H9 (cell line): ENCODE results near the gene UTS2R. TPM values are rescaled to one million over a fixed set of nuclear protein-coding genes. Genes with fewer than 3 reads are reported as not detected.

Source experiments
- DNase-seq: peaks from one replicate; pipeline ENCODE4 v3.0.0-alpha.2; 2017
- H2AFZ ChIP-seq: one replicate; pipeline ENCODE4 v1.6.1; 2013; ENCODE audit warnings: mild to moderate bottlenecking, low read length, control low read depth, moderate library complexity
- H2AK5ac ChIP-seq: 2 replicates; pipeline ENCODE4 v1.6.1; 2013; ENCODE audit warnings: low read length, control low read depth, mixed read lengths; ENCODE audit not compliant: insufficient read length
- H2BK120ac ChIP-seq: one replicate; pipeline ENCODE4 v1.6.1; 2013; ENCODE audit warnings: low read depth, mild to moderate bottlenecking, low read length, control low read depth, inconsistent platforms; ENCODE audit not compliant: poor library complexity, severe bottlenecking
- H2BK12ac ChIP-seq: 2 replicates; pipeline ENCODE4 v1.6.1; 2013; ENCODE audit warnings: low read length, control low read depth, mixed read lengths, low read depth; ENCODE audit not compliant: insufficient read length
- H2BK15ac ChIP-seq: 2 replicates; pipeline ENCODE4 v1.6.1; 2013; ENCODE audit warnings: low read depth, low read length, control low read depth
- H2BK20ac ChIP-seq: one replicate; pipeline ENCODE4 v1.6.1; 2013; ENCODE audit warnings: low read depth, mild to moderate bottlenecking, low read length, control low read depth, inconsistent platforms; ENCODE audit not compliant: poor library complexity, severe bottlenecking
- H2BK5ac ChIP-seq: 2 replicates; pipeline ENCODE4 v1.6.1; 2013; ENCODE audit warnings: low read length, control low read depth, mixed read lengths; ENCODE audit not compliant: insufficient read length
- H3K14ac ChIP-seq: 2 replicates; pipeline ENCODE4 v1.6.1; 2013; ENCODE audit warnings: low read length, control low read depth; ENCODE audit not compliant: insufficient read depth
- H3K18ac ChIP-seq: 2 replicates; pipeline ENCODE4 v1.6.1; 2013; ENCODE audit warnings: low read depth, mild to moderate bottlenecking, mixed read lengths, low read length, control low read depth; ENCODE audit not compliant: insufficient read length
- H3K23ac ChIP-seq: 2 replicates; pipeline ENCODE4 v1.6.1; 2013; ENCODE audit warnings: low read length, control low read depth, mixed read lengths, low read depth; ENCODE audit not compliant: insufficient read length
- H3K23me2 ChIP-seq: 2 replicates; pipeline ENCODE4 v1.6.1; 2013; ENCODE audit warnings: low read depth, mild to moderate bottlenecking, mixed read lengths, low read length, control low read depth; ENCODE audit not compliant: insufficient read length, poor library complexity, severe bottlenecking
- H3K27ac ChIP-seq: 2 replicates; pipeline ENCODE4 v1.5.1; 2013; ENCODE audit warnings: low read length, control low read depth, mixed read lengths, low read depth; ENCODE audit not compliant: insufficient read length
- H3K27me3 ChIP-seq: 2 replicates; pipeline ENCODE4 v1.6.1; 2013; ENCODE audit warnings: low read length, control low read depth, inconsistent platforms; ENCODE audit not compliant: insufficient read depth
- H3K4ac ChIP-seq: 2 replicates; pipeline ENCODE4 v1.6.1; 2013; ENCODE audit warnings: low read depth, mild to moderate bottlenecking, control low read depth, inconsistent platforms, low read length, moderate library complexity
- H3K4me1 ChIP-seq: 2 replicates; pipeline ENCODE4 v1.6.1; 2013; ENCODE audit warnings: low read length, control low read depth, inconsistent platforms; ENCODE audit not compliant: insufficient read depth
- H3K4me2 ChIP-seq: 2 replicates; pipeline ENCODE4 v1.6.1; 2013; ENCODE audit warnings: low read length, control low read depth, mixed read lengths; ENCODE audit not compliant: insufficient read length, insufficient read depth
- H3K56ac ChIP-seq: 2 replicates; pipeline ENCODE4 v1.6.1; 2013; ENCODE audit warnings: low read depth, mild to moderate bottlenecking, mixed read lengths, low read length, control low read depth; ENCODE audit not compliant: insufficient read length
- H3K79me1 ChIP-seq: 2 replicates; pipeline ENCODE4 v1.6.1; 2013; ENCODE audit warnings: low read depth, mild to moderate bottlenecking, moderate library complexity, low read length, control low read depth, inconsistent platforms; ENCODE audit not compliant: insufficient read depth, poor library complexity, severe bottlenecking
- H3K79me2 ChIP-seq: 2 replicates; pipeline ENCODE4 v1.6.1; 2013; ENCODE audit warnings: low read length, control low read depth, inconsistent platforms; ENCODE audit not compliant: insufficient read depth
- H3K9ac ChIP-seq: 2 replicates; pipeline ENCODE4 v1.6.1; 2013; ENCODE audit warnings: low read length, control low read depth, mixed read lengths; ENCODE audit not compliant: insufficient read length; ENCODE audit errors: extremely low read depth
- H3K9me3 ChIP-seq: one replicate; pipeline ENCODE4 v1.6.1; 2013; ENCODE audit warnings: low read depth, low read length, inconsistent platforms; ENCODE audit not compliant: control insufficient read depth
- H3T11ph ChIP-seq: one replicate; pipeline ENCODE4 v1.6.1; 2013; ENCODE audit warnings: mild to moderate bottlenecking, low read length, control low read depth, inconsistent platforms
- H4K20me1 ChIP-seq: one replicate; pipeline ENCODE4 v1.6.1; 2013; ENCODE audit not compliant: control insufficient read depth, insufficient read length, insufficient read depth
- H4K5ac ChIP-seq: 2 replicates; pipeline ENCODE4 v1.6.1; 2013; ENCODE audit warnings: low read depth, mild to moderate bottlenecking, mixed read lengths, low read length, control low read depth; ENCODE audit not compliant: insufficient read length
- H4K8ac ChIP-seq: replicated peaks from 2 replicates; pipeline ENCODE4 v1.6.1; 2013; ENCODE audit warnings: low read length, control low read depth, mixed read lengths, low read depth; ENCODE audit not compliant: insufficient read length
- H4K91ac ChIP-seq: 2 replicates; pipeline ENCODE4 v1.6.1; 2013; ENCODE audit warnings: low read depth, mild to moderate bottlenecking, moderate library complexity, mixed read lengths, low read length, control low read depth; ENCODE audit not compliant: insufficient read length
- H3K27ac Mint-ChIP-seq, 3 experiments: 2 replicates in 2 of 3; 3 replicates in 1 of 3; pipeline ENCODE4 v1.8.0; 2020 to 2021; ENCODE audit warnings: mixed read lengths in 3 of 3, mild to moderate bottlenecking in 1 of 3, moderate library complexity in 1 of 3
- H3K27me3 Mint-ChIP-seq: 2 replicates; pipeline ENCODE4 v1.8.0; 2021; ENCODE audit warnings: low read depth, mild to moderate bottlenecking, moderate library complexity, mixed read lengths
- H3K36me3 Mint-ChIP-seq, 3 experiments: 2 replicates in 2 of 3; 3 replicates in 1 of 3; pipeline ENCODE4 v1.8.0; 2020 to 2021; ENCODE audit warnings: low read depth in 3 of 3, mixed read lengths in 3 of 3; ENCODE audit not compliant: insufficient read depth in 1 of 3
- H3K4me1 Mint-ChIP-seq, 2 experiments: 2 replicates each; pipeline ENCODE4 v1.8.0; 2020; ENCODE audit warnings: mixed read lengths in 2 of 2
- H3K4me3 Mint-ChIP-seq, 2 experiments: 2 replicates in 1 of 2; 3 replicates in 1 of 2; pipeline ENCODE4 v1.8.0; 2020 to 2021; ENCODE audit warnings: mild to moderate bottlenecking in 2 of 2, mixed read lengths in 2 of 2, moderate library complexity in 1 of 2
- H3K9me3 Mint-ChIP-seq, 2 experiments: 2 replicates in 1 of 2; 3 replicates in 1 of 2; pipeline ENCODE4 v1.8.0; 2020; ENCODE audit warnings: mild to moderate bottlenecking in 2 of 2, mixed read lengths in 2 of 2, moderate library complexity in 1 of 2
- CTCF ChIP-seq: fragments of 200-600 bp; sonication (generic); conservative IDR thresholded peaks from 3 replicates; pipeline ENCODE4 v1.8.0; 2021; ENCODE audit warnings: antibody characterized with exemption, mild to moderate bottlenecking
- WGBS: extraction: QIAGEN DNeasy Blood & Tissue Kit; methylation state at CpG from one replicate; pipeline ENCODE4 v1.1.7; 2013; ENCODE audit warnings: missing lambda C conversion rate, low lambda C conversion rate, mixed read lengths; ENCODE audit not compliant: insufficient read length; ENCODE audit errors: extremely low coverage; 5-methylcytosine and 5-hydroxymethylcytosine counted together
- total RNA-seq: library from RNA; stranded (reverse); gene quantifications from 2 replicates; pipeline ENCODE4 v1.2.1, GENCODE V29; 2021

Gene UTS2R
- total RNA-seq, 1 experiment from 2014 or later: 0.94 TPM

- Histone ChIP-seq H2BK12ac (no peak overlapping the region), H3K27ac (no peak overlapping the region), H3K23ac (no peak overlapping the region), H3K4ac (no peak overlapping the region), H4K91ac (no peak overlapping the region), H3K79me1 (no peaks in the 10 kb centered on the region), H3K14ac (no peak overlapping the region), H3K4me2 (no peak overlapping the region), H3K56ac (no peak overlapping the region), H3K79me2 (no peaks in the 10 kb centered on the region), H3K23me2 (no peaks in the 10 kb centered on the region), H4K8ac (no peak overlapping the region), H2BK5ac (no peak overlapping the region), H3K27me3 (no peaks in the 10 kb centered on the region), H2AFZ (no peak overlapping the region), H2BK120ac (no peak overlapping the region), H3K9ac (no peak overlapping the region), H4K5ac (no peak overlapping the region), H4K20me1 (no peaks in the 10 kb centered on the region), H3K18ac (no peak overlapping the region), H3T11ph (no peak overlapping the region), H3K9me3 (no peaks in the 10 kb centered on the region), H2BK15ac (no peak overlapping the region), H2BK20ac (no peak overlapping the region), H2AK5ac (no peak overlapping the region), H3K4me1 (no peaks in the 10 kb centered on the region)
- no peak for DNase-seq
- Mint-ChIP-seq H3K4me3 (no peak overlapping the region), H3K36me3 (no peaks in the 10 kb centered on the region), H3K4me1 (peaks cover 4 to 10% of the 10 kb centered on the region in 2 experiments; a peak in 3 of 4 replicates), H3K9me3 (no peaks in the 10 kb centered on the region), H3K27me3 (peaks cover 11% of the 10 kb centered on the region), H3K27ac (no peak overlapping the region)
- WGBS: no CpG with 5 or more reads among the region's 11 CpGs
- no peak for TF ChIP-seq CTCF
These were observed 22.7 kb upstream of the UTS2R start for GRCh38 chr17:82348866-82349265.
